IMR-90 (cell line): ENCODE data around the gene PRAF2. TPM values are rescaled to one million over a fixed set of nuclear protein-coding genes. Genes with fewer than 3 reads are reported as not detected.

Experiments
- ATAC-seq: fragments of 200-7000 bp; cut with Tn5 transposase; 2 replicates; pipeline ENCODE4 v1.9.1; 2020; ENCODE audit warnings: low read depth, mild to moderate bottlenecking, moderate library complexity
- BruUV-seq: library from RNA; stranded (reverse); fragments of 400-500 nt; replicated peaks from 2 replicates; lab custom pipeline; 2021; lab: Mats Ljungman, UMichigan
- CTCF ChIA-PET: fragments of 300-600 bp; formaldehyde crosslinking; extraction: SDS; loops from one replicate; lab custom pipeline; 2021; ENCODE audit warnings: antibody characterized with exemption; lab: Yijun Ruan, JAX
- POLR2A ChIA-PET: fragments of 300-600 bp; sonication (Branson Sonifier 250); formaldehyde crosslinking; loops from one replicate; lab custom pipeline; 2022; ENCODE audit warnings: antibody characterized with exemption; ENCODE audit not compliant: unreplicated experiment; lab: Charles Lee
- DNase-seq: peaks from one replicate; pipeline ENCODE4 v3.0.0; 2013
- H2AFZ ChIP-seq: replicated peaks from 2 replicates; pipeline ENCODE3; 2013; ENCODE audit warnings: low read length, mild to moderate bottlenecking; ENCODE audit not compliant: poor library complexity
- H2AK5ac ChIP-seq: 2 replicates; pipeline ENCODE4 v1.6.1; 2013; ENCODE audit warnings: low read depth, low read length, inconsistent platforms
- H2AK9ac ChIP-seq: replicated peaks from 2 replicates; pipeline ENCODE3; 2013; ENCODE audit warnings: mild to moderate bottlenecking, low read depth, low read length, moderate library complexity; ENCODE audit not compliant: poor library complexity
- H2BK120ac ChIP-seq: 2 replicates; pipeline ENCODE4 v1.6.1; 2013; ENCODE audit warnings: low read depth, low read length, inconsistent platforms
- H2BK15ac ChIP-seq: 3 replicates; pipeline ENCODE4 v1.6.1; 2013; ENCODE audit warnings: low read depth, low read length, inconsistent platforms
- H2BK20ac ChIP-seq: 2 replicates; pipeline ENCODE4 v1.6.1; 2013; ENCODE audit warnings: low read depth, mild to moderate bottlenecking, inconsistent platforms, low read length, moderate library complexity
- H2BK5ac ChIP-seq: 2 replicates; pipeline ENCODE4 v1.6.1; 2013; ENCODE audit warnings: mild to moderate bottlenecking, low read depth, low read length, inconsistent platforms; ENCODE audit not compliant: poor library complexity, severe bottlenecking
- H3K14ac ChIP-seq: replicated peaks from 2 replicates; pipeline ENCODE4 v1.6.1; 2013; ENCODE audit warnings: low read depth, low read length, inconsistent platforms
- H3K18ac ChIP-seq: 2 replicates; pipeline ENCODE4 v1.6.1; 2013; ENCODE audit warnings: low read depth, low read length, control low read depth
- H3K23ac ChIP-seq: 2 replicates; pipeline ENCODE4 v1.6.1; 2013; ENCODE audit warnings: low read depth, low read length, inconsistent platforms
- H3K27ac ChIP-seq: 2 replicates; pipeline ENCODE4 v1.5.1; 2013; ENCODE audit warnings: mild to moderate bottlenecking, control low read depth, low read length; ENCODE audit not compliant: insufficient read depth
- H3K27me3 ChIP-seq: 2 replicates; pipeline ENCODE4 v1.6.1; 2013; ENCODE audit warnings: low read length; ENCODE audit not compliant: control insufficient read depth, insufficient read depth
- H3K36me3 ChIP-seq: 2 replicates; pipeline ENCODE4 v1.6.1; 2013; ENCODE audit warnings: low read length, mixed read lengths; ENCODE audit not compliant: control insufficient read depth, insufficient read depth
- H3K4ac ChIP-seq: 2 replicates; pipeline ENCODE4 v1.6.1; 2013; ENCODE audit warnings: low read depth, low read length, inconsistent platforms
- H3K4me1 ChIP-seq: 2 replicates; pipeline ENCODE4 v1.6.1; 2013; ENCODE audit warnings: low read length, mixed read lengths; ENCODE audit not compliant: control insufficient read depth, insufficient read depth
- H3K4me2 ChIP-seq: 2 replicates; pipeline ENCODE4 v1.6.1; 2013; ENCODE audit warnings: low read depth, mild to moderate bottlenecking, control low read depth, low read length, moderate library complexity
- H3K4me3 ChIP-seq: 2 replicates; pipeline ENCODE4 v1.5.1; 2013; ENCODE audit warnings: low read depth, mild to moderate bottlenecking, control low read depth, low read length, moderate library complexity; ENCODE audit not compliant: insufficient read depth
- H3K56ac ChIP-seq: 2 replicates; pipeline ENCODE4 v1.6.1; 2013; ENCODE audit warnings: low read length, inconsistent platforms; ENCODE audit not compliant: insufficient read depth; ENCODE audit errors: extremely low read depth
- H3K79me1 ChIP-seq, 2 experiments: 2 replicates each; pipeline ENCODE4 v1.6.1; 2013; ENCODE audit warnings: low read length in 2 of 2, inconsistent platforms in 1 of 2, low read depth in 1 of 2
- H3K9ac ChIP-seq: 2 replicates; pipeline ENCODE4 v1.6.1; 2013; ENCODE audit warnings: low read depth, low read length, control low read depth
- H3K9me1 ChIP-seq: 2 replicates; pipeline ENCODE4 v1.6.1; 2013; ENCODE audit warnings: low read length, inconsistent platforms; ENCODE audit not compliant: insufficient read depth
- H3K9me3 ChIP-seq: 2 replicates; pipeline ENCODE4 v1.6.1; 2013; ENCODE audit warnings: low read length; ENCODE audit not compliant: control insufficient read depth, insufficient read depth
- H4K20me1 ChIP-seq: 2 replicates; pipeline ENCODE4 v1.6.1; 2013; ENCODE audit warnings: low read length, inconsistent platforms; ENCODE audit not compliant: insufficient read depth
- H4K5ac ChIP-seq: 2 replicates; pipeline ENCODE4 v1.6.1; 2013; ENCODE audit warnings: mild to moderate bottlenecking, low read depth, low read length, control low read depth
- H4K8ac ChIP-seq, 2 experiments: 2 replicates each; pipeline ENCODE4 v1.6.1; 2013; ENCODE audit warnings: low read depth in 2 of 2, low read length in 2 of 2, control low read depth in 1 of 2, inconsistent platforms in 1 of 2
- H4K91ac ChIP-seq: 2 replicates; pipeline ENCODE4 v1.6.1; 2013; ENCODE audit warnings: low read depth, low read length, inconsistent platforms; ENCODE audit not compliant: insufficient read depth
- BHLHE40 ChIP-seq: fragments of 150-350 bp; IDR thresholded peaks from 2 replicates; pipeline ENCODE4 v1.6.1; 2016; ENCODE audit warnings: mild to moderate bottlenecking, low read depth, low read length
- CEBPB ChIP-seq: IDR thresholded peaks from 2 replicates; pipeline ENCODE4 v1.6.1; 2012; ENCODE audit warnings: low read depth, low read length, improper control_type of control experiment
- CHD1 ChIP-seq: IDR thresholded peaks from 2 replicates; pipeline ENCODE4 v1.6.1; 2012; ENCODE audit warnings: low read depth, low read length, improper control_type of control experiment
- ELK1 ChIP-seq: fragments of 150-350 bp; IDR thresholded peaks from 2 replicates; pipeline ENCODE4 v1.6.1; 2016; ENCODE audit warnings: low read depth, mild to moderate bottlenecking, low read length, moderate library complexity, borderline replicate concordance
- FOS ChIP-seq: fragments of 150-350 bp; IDR thresholded peaks from 2 replicates; pipeline ENCODE4 v1.6.1; 2016; ENCODE audit warnings: low read depth, low read length
- MAFK ChIP-seq: IDR thresholded peaks from 2 replicates; pipeline ENCODE4 v1.6.1; 2012; ENCODE audit warnings: low read depth, low read length, improper control_type of control experiment
- MAZ ChIP-seq: IDR thresholded peaks from 2 replicates; pipeline ENCODE4 v1.6.1; 2012; ENCODE audit warnings: low read depth, mild to moderate bottlenecking, low read length, improper control_type of control experiment, moderate library complexity, borderline replicate concordance
- MXI1 ChIP-seq: IDR thresholded peaks from 2 replicates; pipeline ENCODE4 v1.6.1; 2012; ENCODE audit warnings: low read depth, mild to moderate bottlenecking, low read length, moderate library complexity, borderline replicate concordance
- NFE2L2 ChIP-seq: fragments of 150-350 bp; IDR thresholded peaks from 2 replicates; pipeline ENCODE4 v1.6.1; 2016; ENCODE audit warnings: low read depth, mild to moderate bottlenecking, low read length
- POLR2A ChIP-seq: IDR thresholded peaks from 2 replicates; pipeline ENCODE4 v1.6.1; 2012; ENCODE audit warnings: mild to moderate bottlenecking, low read depth, low read length
- RAD21 ChIP-seq: IDR thresholded peaks from 2 replicates; pipeline ENCODE4 v1.6.1; 2012; ENCODE audit warnings: low read length, improper control_type of control experiment
- RCOR1 ChIP-seq: IDR thresholded peaks from 2 replicates; pipeline ENCODE4 v1.6.1; 2012; ENCODE audit warnings: mild to moderate bottlenecking, low read length, improper control_type of control experiment; ENCODE audit not compliant: insufficient replicate concordance
- RFX5 ChIP-seq: IDR thresholded peaks from 2 replicates; pipeline ENCODE4 v1.8.0; 2012; ENCODE audit warnings: low read depth, mild to moderate bottlenecking, low read length, moderate library complexity
- SMC3 ChIP-seq: fragments of 150-350 bp; IDR thresholded peaks from 2 replicates; pipeline ENCODE4 v1.6.1; 2016; ENCODE audit warnings: low read depth, mild to moderate bottlenecking, antibody characterized with exemption, low read length, moderate library complexity
- USF2 ChIP-seq: fragments of 150-350 bp; IDR thresholded peaks from 2 replicates; pipeline ENCODE4 v1.6.1; 2017; ENCODE audit warnings: mild to moderate bottlenecking, antibody characterized with exemption, low read length, low read depth
- WGBS, 2 experiments: methylation state at CpG; one replicate each; pipeline versions ENCODE4 v1.1.5 to v1.1.7; 2013; ENCODE audit warnings: missing lambda C conversion rate in 2 of 2; ENCODE audit not compliant: insufficient read length in 1 of 2; ENCODE audit errors: extremely low coverage in 2 of 2; 5-methylcytosine and 5-hydroxymethylcytosine counted together
- dilution Hi-C: fragments of 300-500 bp; cut with HindIII; formaldehyde crosslinking; loops from one replicate; pipeline ENCODE4 v1.14.3; 2018; ENCODE audit warnings: low sequenced_read_pairs; ENCODE audit not compliant: unreplicated experiment
- in situ Hi-C: fragments of 300-500 bp; cut with MboI; formaldehyde crosslinking; loops from 3 replicates; pipeline ENCODE4 v1.14.3; 2019; ENCODE audit warnings: low sequenced_read_pairs, inconsistent platforms, mixed read lengths
- intact Hi-C: fragments of 100-400 bp; cut with micrococcal nuclease; formaldehyde crosslinking; loops from 2 replicates; pipeline ENCODE4 v1.10.0; 2022
- polyA plus RNA-seq, 3 experiments: library from polyadenylated mRNA; depleted of rRNA; stranded (reverse); fragments of >200 nt; gene quantifications; 2 replicates each; pipeline ENCODE4 v1.2.3, GENCODE V29; 2012; ENCODE audit warnings: low replicate concordance in 1 of 3
- total RNA-seq: library from RNA; depleted of rRNA; stranded (reverse); fragments of >200 nt; gene quantifications from 2 replicates; pipeline ENCODE4 v1.2.3, GENCODE V29; 2012

The PRAF2 gene
- total and polyA plus RNA-seq, 2 of the 4 experiments (the other 2 are of a cell fraction), result 3.8 to 65.5 TPM

DNA sequence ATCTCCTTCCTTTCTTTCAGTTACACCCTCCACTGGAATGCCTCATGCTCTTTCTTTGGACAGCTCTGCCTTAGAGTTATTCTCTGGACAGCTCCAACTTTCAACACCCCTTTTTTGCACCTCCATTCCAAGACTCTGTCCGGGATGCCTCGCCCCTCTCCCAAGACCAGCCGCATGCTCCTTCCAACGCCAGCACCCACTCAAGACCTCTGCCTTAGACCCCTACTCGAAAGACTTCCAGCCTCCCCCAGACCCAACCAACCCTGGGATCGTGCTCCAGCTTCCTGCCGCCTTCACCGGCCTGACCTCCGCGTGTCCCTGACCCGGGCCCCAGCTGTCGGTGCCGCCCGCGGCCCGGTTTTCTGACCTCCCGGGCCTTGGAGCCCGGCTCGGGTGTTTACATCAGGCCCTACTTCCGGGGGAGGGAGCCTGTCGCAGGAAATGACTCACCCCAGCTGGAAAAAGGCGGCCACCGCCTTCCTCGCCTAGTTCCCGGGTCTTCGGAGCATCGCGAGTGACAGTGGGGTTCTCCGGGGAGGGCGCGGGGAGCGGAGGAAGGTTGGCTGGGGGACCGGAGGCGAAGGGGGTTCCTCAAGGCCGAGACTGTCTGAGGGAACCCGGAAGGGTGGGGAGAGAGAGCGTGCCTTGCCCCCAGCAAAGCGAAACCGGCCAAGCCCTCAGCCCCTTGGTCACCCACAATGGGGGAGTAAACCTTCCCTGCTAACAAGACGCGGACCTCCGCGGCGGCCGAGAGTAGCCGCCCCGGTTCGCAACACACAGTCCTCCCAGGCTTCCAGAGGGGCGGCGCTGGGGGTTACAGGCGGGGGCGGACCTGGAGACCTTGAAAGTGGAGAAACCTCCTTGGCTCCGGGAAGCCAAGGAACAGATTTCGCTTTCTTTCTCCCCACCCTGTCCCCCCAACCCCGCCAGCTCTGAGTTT lies 6.0 kb upstream of the PRAF2 start, which contains the start of gene WDR45:
Gene WDR45, minus strand, starts transcription at position 399 of the 940 bp plus-strand sequence. CDS start 1,792 bp downstream, outside the sequence.
- Histone ChIP-seq H2AK5ac (peak within 1 kb of the TSS; percentile 96), H3K9me3 (no peaks in the 10 kb centered on the region), H3K27me3 (no peaks in the 10 kb centered on the region), H3K4ac (peak within 1 kb of the TSS; percentile 98), H3K4me3 (peak within 1 kb of the TSS; percentile 91), H3K23ac (peak within 1 kb of the TSS; percentile 97; the same call in 1 of the 2 replicates), H3K27ac (peak within 1 kb of the TSS; percentile 99), H3K14ac (peak within 1 kb of the TSS; percentile 98), H2BK15ac (peak within 1 kb of the TSS; percentile 87; the same call in 1 of the 3 replicates), H3K56ac (peak within 1 kb of the TSS; percentile 76), H4K20me1 (no peaks in the 10 kb centered on the region), H4K5ac (peak within 1 kb of the TSS; percentile 81), H3K4me2 (peak within 1 kb of the TSS; percentile 92), H3K9me1 (no peaks in the 10 kb centered on the region), H2AK9ac (peak within 1 kb of the TSS; percentile 98), H2AFZ (peak within 1 kb of the TSS; percentile 87), H2BK20ac (peak within 1 kb of the TSS; percentile 53; the same call in 1 of the 2 replicates), H3K9ac (peak within 1 kb of the TSS; percentile 97), H3K79me1 (peaks cover 8 to 13% of the 10 kb centered on the region in 2 experiments), H2BK120ac (peak within 1 kb of the TSS; percentile 18; the same call in 1 of the 2 replicates), H4K8ac (peak within 1 kb of the TSS; percentile 96 to 100), H2BK5ac (peak within 1 kb of the TSS; percentile 89), H3K18ac (peak within 1 kb of the TSS; percentile 75), H3K36me3 (peaks cover 12% of the 10 kb centered on the region), H4K91ac (peak within 1 kb of the TSS; percentile 93), H3K4me1 (peaks cover 2% of the 10 kb centered on the region; the same call in 1 of the 2 replicates)
- peak; percentile 63 for DNase-seq
- intact Hi-C loops (loop anchor here (10.0 kb wide), 1 partner anchor 85 kb away; the partner anchor contains the start of gene MAGIX), in situ Hi-C loops (no loop called here), dilution Hi-C loops (no loop called here)
- ChIA-PET POLR2A (interaction anchor here (0.7 to 1.4 kb wide), 2 partner anchors 122 to 1077 kb away, joined by 3 to 5 read pairs; partner anchors contain the start of gene OTUD5), CTCF (interaction anchor here (0.6 kb wide), 1 partner anchor 82 kb away, joined by 3 read pairs; no protein-coding TSS in a partner anchor)
- BruUV-seq, result no TSS peak
- 17% methylated on average over 8 of the region's 55 CpGs; no CpG with 5 or more reads in 1 of the 2 experiments for WGBS, 2 experiments
- ATAC-seq, result peak; percentile 86
- TF ChIP-seq BHLHE40 (no peak), MXI1 (no peak), NFE2L2 (no peak), USF2 (no peak), CHD1 (no peak), ELK1 (no peak), RFX5 (no peak), CEBPB (no peak), SMC3 (no peak), MAFK (no peak), FOS (peak; percentile 49), RCOR1 (no peak), RAD21 (no peak), POLR2A (peak; percentile 60; the same call in 1 of the 2 replicates), MAZ (peak; percentile 70; the same call in 1 of the 2 replicates)
